HAP-1 (cell line): ENCODE results near the gene S1PR3.
A peak's percentile ranks its signal among the peaks of the same experiment; 100 is the strongest.
"Not testable (repeated sequence)": the region's sequence is repeated elsewhere in the genome, so short reads cannot be mapped to it uniquely, and the experiment has no call there.

Experiments
- DNase-seq, 2 experiments: peaks; one replicate each; pipeline ENCODE4 v3.0.0-alpha.2; 2016 to 2020; ENCODE audit warnings: low spot score in 2 of 2
- H3K27me3 ChIP-seq: fragments of 250-450 bp; sonication (Bioruptor Pico); 2 replicates; pipeline ENCODE4 v1.5.1; 2020; ENCODE audit warnings: low read depth, mild to moderate bottlenecking, moderate library complexity
- H3K36me3 ChIP-seq: fragments of 250-450 bp; sonication (Bioruptor Pico); replicated peaks from 2 replicates; pipeline ENCODE4 v1.5.1; 2020; ENCODE audit warnings: mild to moderate bottlenecking
- H3K4me1 ChIP-seq: fragments of 250-450 bp; sonication (Bioruptor Pico); 2 replicates; pipeline ENCODE4 v1.5.1; 2020; ENCODE audit warnings: mild to moderate bottlenecking
- H3K4me3 ChIP-seq: fragments of 250-450 bp; sonication (Bioruptor Pico); 2 replicates; pipeline ENCODE4 v1.5.1; 2020; ENCODE audit warnings: mild to moderate bottlenecking, moderate library complexity
- H3K9me3 ChIP-seq: fragments of 250-450 bp; sonication (Bioruptor Pico); 2 replicates; pipeline ENCODE4 v1.5.1; 2020; ENCODE audit warnings: mild to moderate bottlenecking, moderate library complexity
- in situ Hi-C: fragments of 300-500 bp; cut with MboI; formaldehyde crosslinking; loops from 3 replicates; pipeline ENCODE4 v1.14.3; 2020; ENCODE audit warnings: low sequenced_read_pairs, inconsistent platforms, mixed read lengths

The S1PR3 gene

GRCh38 chr9:88991066-88992034 lies at the start of gene S1PR3:
TSS of gene S1PR3 (plus strand) at chr9:88991468. CDS start at chr9:89001201, 9,733 bp downstream.
- in situ Hi-C loops = no loop called here
- H3K9me3 ChIP-seq = no peaks in the 10 kb centered on the region
- H3K27me3 ChIP-seq = 0 out of 2 replicates have a peak, but pooled peaks cover 2% of the 10 kb centered on the region
- no peaks in the 10 kb centered on the region for H3K4me1 ChIP-seq
- DNase-seq = peak in 1 of 2 experiments; percentile 29
- peak within 1 kb of the TSS; percentile 21 for H3K4me3 ChIP-seq
- H3K36me3 ChIP-seq = no peaks in the 10 kb centered on the region

- in situ Hi-C loops, DNase-seq, H3K9me3 ChIP-seq, H3K27me3 ChIP-seq, H3K36me3 ChIP-seq, H3K4me3 ChIP-seq, H3K4me1 ChIP-seq: not testable (repeated sequence)
Measured at GRCh38 chr9:88941586-88941985, 49.7 kb upstream of the S1PR3 start.

- Histone ChIP-seq H3K27me3 (no peaks in the 10 kb centered on the region), H3K4me1 (no peaks in the 10 kb centered on the region), H3K9me3 (no peaks in the 10 kb centered on the region), H3K36me3 (no peaks in the 10 kb centered on the region), H3K4me3 (no peak overlapping the region)
- in situ Hi-C loops = no loop called here
- DNase-seq = no peak
Measured at GRCh38 chr9:88942411-88942810, 48.9 kb upstream of the S1PR3 start.

- no peaks in the 10 kb centered on the region for H3K27me3 ChIP-seq
- H3K4me3 ChIP-seq = no peak overlapping the region
- no peaks in the 10 kb centered on the region for H3K36me3 ChIP-seq
- no peaks in the 10 kb centered on the region for H3K9me3 ChIP-seq
- in situ Hi-C loops = no loop called here
- no peaks in the 10 kb centered on the region; the same call in 1 of the 2 replicates for H3K4me1 ChIP-seq
- DNase-seq = no peak
Measured at GRCh38 chr9:88945636-88946333, 45.5 kb upstream of the S1PR3 start.

- Histone ChIP-seq H3K4me3 (no peak overlapping the region), H3K4me1 (no peaks in the 10 kb centered on the region; the same call in 1 of the 2 replicates), H3K9me3 (no peaks in the 10 kb centered on the region), H3K36me3 (no peaks in the 10 kb centered on the region), H3K27me3 (no peaks in the 10 kb centered on the region)
- DNase-seq = no peak
- in situ Hi-C loops = no loop called here
Measured at GRCh38 chr9:88947581-88948573, 43.4 kb upstream of the S1PR3 start.

GRCh38 chr9:88949425-88949824 lies 41.8 kb upstream of the S1PR3 start:
- Histone ChIP-seq H3K4me3 (no peak overlapping the region), H3K36me3 (no peaks in the 10 kb centered on the region), H3K4me1 (no peaks in the 10 kb centered on the region; the same call in 1 of the 2 replicates), H3K27me3 (no peaks in the 10 kb centered on the region), H3K9me3 (no peaks in the 10 kb centered on the region)
- in situ Hi-C loops = no loop called here
- DNase-seq = no peak

- Histone ChIP-seq H3K4me3 (no peak overlapping the region), H3K27me3 (no peaks in the 10 kb centered on the region), H3K4me1 (no peaks in the 10 kb centered on the region; the same call in 1 of the 2 replicates), H3K36me3 (no peaks in the 10 kb centered on the region), H3K9me3 (no peaks in the 10 kb centered on the region)
- in situ Hi-C loops = no loop called here
- DNase-seq = no peak
Measured at GRCh38 chr9:88949961-88950340, 41.3 kb upstream of the S1PR3 start.

- Histone ChIP-seq H3K36me3 (no peaks in the 10 kb centered on the region), H3K27me3 (no peaks in the 10 kb centered on the region), H3K4me1 (no peaks in the 10 kb centered on the region; the same call in 1 of the 2 replicates), H3K9me3 (no peaks in the 10 kb centered on the region), H3K4me3 (no peak overlapping the region)
- in situ Hi-C loops = no loop called here
- DNase-seq = peak; percentile 36 to 62
Measured at GRCh38 chr9:88950341-88951154, 40.7 kb upstream of the S1PR3 start.

- no peak for DNase-seq
- Histone ChIP-seq H3K36me3 (no peaks in the 10 kb centered on the region), H3K27me3 (no peaks in the 10 kb centered on the region), H3K4me3 (no peak overlapping the region), H3K9me3 (no peaks in the 10 kb centered on the region), H3K4me1 (no peaks in the 10 kb centered on the region; the same call in 1 of the 2 replicates)
- in situ Hi-C loops = no loop called here
Measured at GRCh38 chr9:88951155-88951542, 40.1 kb upstream of the S1PR3 start.

- H3K4me3 ChIP-seq = no peak overlapping the region
- H3K27me3 ChIP-seq = no peaks in the 10 kb centered on the region
- in situ Hi-C loops = no loop called here
- H3K9me3 ChIP-seq = no peaks in the 10 kb centered on the region
- no peak for DNase-seq
- H3K4me1 ChIP-seq = no peaks in the 10 kb centered on the region; the same call in 1 of the 2 replicates
- no peaks in the 10 kb centered on the region for H3K36me3 ChIP-seq
Measured at GRCh38 chr9:88952086-88952615, 39.1 kb upstream of the S1PR3 start.

GRCh38 chr9:88952976-88953375 lies 38.3 kb upstream of the S1PR3 start:
- DNase-seq = no peak
- no peaks in the 10 kb centered on the region for H3K36me3 ChIP-seq
- H3K4me3 ChIP-seq = no peak overlapping the region
- H3K27me3 ChIP-seq = no peaks in the 10 kb centered on the region
- H3K9me3 ChIP-seq = no peaks in the 10 kb centered on the region
- H3K4me1 ChIP-seq = no peaks in the 10 kb centered on the region; the same call in 1 of the 2 replicates
- in situ Hi-C loops = no loop called here

- Histone ChIP-seq H3K4me3 (no peak overlapping the region), H3K36me3 (no peaks in the 10 kb centered on the region), H3K27me3 (no peaks in the 10 kb centered on the region), H3K9me3 (no peaks in the 10 kb centered on the region), H3K4me1 (no peaks in the 10 kb centered on the region; the same call in 1 of the 2 replicates)
- in situ Hi-C loops = no loop called here
- DNase-seq = no peak
Measured at GRCh38 chr9:88953381-88954029, 37.8 kb upstream of the S1PR3 start.
